Loucy (cell line): ENCODE results near the gene DACT1.

Source experiments
- H2AFZ ChIP-seq: fragments of 200-600 bp; sonication (generic); 2 replicates; pipeline ENCODE4 v1.6.0; 2016; ENCODE audit warnings: antibody characterized with exemption, mild to moderate bottlenecking, low read length, moderate library complexity
- H3F3A ChIP-seq: fragments of 200-600 bp; 2 replicates; pipeline ENCODE4 v1.6.0; 2016; ENCODE audit warnings: antibody characterized with exemption, low read depth, mild to moderate bottlenecking
- H3K27me3 ChIP-seq: fragments of 200-600 bp; sonication (generic); 2 replicates; pipeline ENCODE4 v1.6.1; 2014; ENCODE audit warnings: low read length, mild to moderate bottlenecking; ENCODE audit not compliant: insufficient read depth, poor library complexity, severe bottlenecking
- H3K36me3 ChIP-seq: fragments of 200-600 bp; sonication (generic); 2 replicates; pipeline ENCODE4 v1.6.1; 2016; ENCODE audit warnings: low read length; ENCODE audit not compliant: insufficient read depth
- H3K4me1 ChIP-seq: fragments of 200-600 bp; sonication (generic); 2 replicates; pipeline ENCODE4 v1.5.1; 2014; ENCODE audit warnings: low read length, mild to moderate bottlenecking; ENCODE audit not compliant: insufficient read depth, poor library complexity, severe bottlenecking
- H3K4me2 ChIP-seq: fragments of 200-600 bp; sonication (generic); 2 replicates; pipeline ENCODE4 v1.6.0; 2014; ENCODE audit warnings: antibody characterized with exemption, low read length, low read depth, mild to moderate bottlenecking; ENCODE audit not compliant: poor library complexity, severe bottlenecking
- H3K4me3 ChIP-seq: fragments of 200-600 bp; sonication (generic); 2 replicates; pipeline ENCODE4 v1.5.1; 2014; ENCODE audit warnings: low read length, mild to moderate bottlenecking, mixed read lengths; ENCODE audit not compliant: poor library complexity, severe bottlenecking
- H3K79me2 ChIP-seq: fragments of 200-600 bp; sonication (generic); 2 replicates; pipeline ENCODE4 v1.6.1; 2014; ENCODE audit warnings: low read length; ENCODE audit not compliant: insufficient read depth
- H3K9ac ChIP-seq: fragments of 200-600 bp; sonication (generic); 2 replicates; pipeline ENCODE4 v1.6.0; 2014; ENCODE audit warnings: mild to moderate bottlenecking, low read depth, low read length, moderate library complexity; ENCODE audit not compliant: poor library complexity, severe bottlenecking
- H3K9me2 ChIP-seq: fragments of 200-600 bp; sonication (generic); replicated peaks from 2 replicates; pipeline ENCODE4 v1.6.1; 2016; ENCODE audit warnings: low read depth, low read length, mixed read lengths
- H3K9me3 ChIP-seq: fragments of 200-600 bp; sonication (generic); 2 replicates; pipeline ENCODE4 v1.6.1; 2014; ENCODE audit warnings: mild to moderate bottlenecking, antibody characterized with exemption, low read length, low read depth; ENCODE audit not compliant: insufficient read depth
- H4K20me1 ChIP-seq: fragments of 200-600 bp; sonication (generic); 2 replicates; pipeline ENCODE4 v1.6.0; 2014; ENCODE audit warnings: antibody characterized with exemption, low read length, mild to moderate bottlenecking; ENCODE audit not compliant: insufficient read depth, poor library complexity, severe bottlenecking
- EZH2phosphoT487 ChIP-seq: fragments of 200-600 bp; IDR thresholded peaks from 2 replicates; pipeline ENCODE4 v1.6.1; 2018; ENCODE audit warnings: antibody characterized with exemption, mild to moderate bottlenecking, moderate library complexity, borderline replicate concordance
- TF ChIP-seq, protein P1 (sequence below): fragments of 200-600 bp; sonication (generic); conservative IDR thresholded peaks from 2 replicates; pipeline ENCODE4 v1.5.1; 2014; ENCODE audit warnings: mild to moderate bottlenecking, antibody characterized with exemption, low read length

Gene DACT1

DNA sequence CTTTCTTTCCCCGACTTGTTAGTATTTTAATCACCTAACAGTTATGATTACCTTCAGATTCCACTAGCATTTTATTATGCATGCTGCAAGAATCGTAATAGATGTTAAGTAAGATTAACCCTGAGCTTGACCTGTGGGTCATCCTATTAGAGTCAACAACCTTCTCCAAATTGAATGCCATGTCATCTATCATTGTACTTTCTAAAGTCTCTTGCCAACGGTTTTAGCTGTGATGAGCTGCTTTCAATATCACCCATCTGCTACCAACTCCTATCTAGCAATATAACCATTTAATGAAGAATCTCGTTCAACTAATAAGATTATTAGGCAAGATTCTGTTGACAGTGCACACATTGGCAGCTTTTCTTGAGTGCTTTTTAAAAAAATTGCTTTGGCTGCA is 33.7 kb downstream of the DACT1 start:
- H3K36me3 ChIP-seq: no peaks in the 10 kb centered on the region
- no peak overlapping the region for H3K4me3 ChIP-seq
- H3K27me3 ChIP-seq: no peaks in the 10 kb centered on the region
- H3K9me3 ChIP-seq: no peaks in the 10 kb centered on the region
- no peak overlapping the region for H3K9ac ChIP-seq
- no peaks in the 10 kb centered on the region for H3K9me2 ChIP-seq
- no peak for TF ChIP-seq EZH2phosphoT487
- TF ChIP-seq, protein P1, sequence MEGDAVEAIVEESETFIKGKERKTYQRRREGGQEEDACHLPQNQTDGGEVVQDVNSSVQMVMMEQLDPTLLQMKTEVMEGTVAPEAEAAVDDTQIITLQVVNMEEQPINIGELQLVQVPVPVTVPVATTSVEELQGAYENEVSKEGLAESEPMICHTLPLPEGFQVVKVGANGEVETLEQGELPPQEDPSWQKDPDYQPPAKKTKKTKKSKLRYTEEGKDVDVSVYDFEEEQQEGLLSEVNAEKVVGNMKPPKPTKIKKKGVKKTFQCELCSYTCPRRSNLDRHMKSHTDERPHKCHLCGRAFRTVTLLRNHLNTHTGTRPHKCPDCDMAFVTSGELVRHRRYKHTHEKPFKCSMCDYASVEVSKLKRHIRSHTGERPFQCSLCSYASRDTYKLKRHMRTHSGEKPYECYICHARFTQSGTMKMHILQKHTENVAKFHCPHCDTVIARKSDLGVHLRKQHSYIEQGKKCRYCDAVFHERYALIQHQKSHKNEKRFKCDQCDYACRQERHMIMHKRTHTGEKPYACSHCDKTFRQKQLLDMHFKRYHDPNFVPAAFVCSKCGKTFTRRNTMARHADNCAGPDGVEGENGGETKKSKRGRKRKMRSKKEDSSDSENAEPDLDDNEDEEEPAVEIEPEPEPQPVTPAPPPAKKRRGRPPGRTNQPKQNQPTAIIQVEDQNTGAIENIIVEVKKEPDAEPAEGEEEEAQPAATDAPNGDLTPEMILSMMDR: no peak
- H3K4me1 ChIP-seq: no peaks in the 10 kb centered on the region
- H3K4me2 ChIP-seq: no peak overlapping the region
- no peaks in the 10 kb centered on the region for H4K20me1 ChIP-seq
- H2AFZ ChIP-seq: no peak overlapping the region
- no peaks in the 10 kb centered on the region for H3K79me2 ChIP-seq
- no peaks in the 10 kb centered on the region for H3F3A ChIP-seq

DNA sequence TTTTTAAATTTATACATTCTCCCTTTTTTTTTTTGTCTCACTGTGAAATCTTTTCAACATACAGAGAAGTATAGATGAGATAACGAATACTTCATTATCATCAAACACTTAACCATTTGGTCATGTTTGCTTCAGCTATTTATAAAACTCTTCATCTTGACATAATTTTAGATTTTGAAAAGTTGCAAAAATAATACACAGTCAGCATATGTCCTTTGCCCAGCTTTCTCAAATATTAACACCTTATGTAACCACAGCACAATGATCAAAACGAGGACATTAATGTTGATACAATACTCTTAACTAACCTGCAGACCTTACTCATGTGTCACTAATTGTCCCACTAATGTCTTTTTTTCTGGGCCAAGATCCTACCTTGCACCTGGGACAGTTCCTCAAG is 36.0 kb downstream of the DACT1 start:
- no peaks in the 10 kb centered on the region for H4K20me1 ChIP-seq
- H3K36me3 ChIP-seq: no peaks in the 10 kb centered on the region
- no peaks in the 10 kb centered on the region for H3K79me2 ChIP-seq
- H3K27me3 ChIP-seq: no peaks in the 10 kb centered on the region
- TF ChIP-seq, protein P1: no peak
- no peak for TF ChIP-seq EZH2phosphoT487
- no peak overlapping the region for H3K4me3 ChIP-seq
- H3K9ac ChIP-seq: no peak overlapping the region
- H2AFZ ChIP-seq: no peak overlapping the region
- no peak overlapping the region for H3K4me2 ChIP-seq
- no peaks in the 10 kb centered on the region for H3K9me2 ChIP-seq
- H3F3A ChIP-seq: no peaks in the 10 kb centered on the region
- H3K4me1 ChIP-seq: no peaks in the 10 kb centered on the region
- H3K9me3 ChIP-seq: no peaks in the 10 kb centered on the region

DNA sequence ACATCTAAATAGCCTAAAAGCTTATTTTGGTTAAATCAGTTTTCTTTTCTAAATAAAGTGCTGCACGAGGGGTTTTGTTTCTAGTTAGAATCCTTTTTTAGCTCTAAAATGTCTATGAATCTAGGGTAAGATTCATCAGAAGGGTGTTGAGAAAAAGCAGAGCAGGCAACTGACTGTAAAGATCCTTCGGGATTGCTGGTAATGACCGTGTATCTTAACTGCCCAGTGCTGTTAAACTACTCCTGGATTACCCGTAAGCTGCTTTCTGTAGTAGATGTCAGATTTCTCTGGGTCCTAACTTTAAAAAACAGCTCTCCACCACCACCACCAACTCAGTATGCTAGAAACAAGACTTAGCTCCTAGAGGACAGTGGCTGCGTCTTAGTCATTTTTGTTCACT is 39.2 kb downstream of the DACT1 start:
- no peak overlapping the region for H3K4me3 ChIP-seq
- no peaks in the 10 kb centered on the region for H3K36me3 ChIP-seq
- H3K4me2 ChIP-seq: no peak overlapping the region
- no peaks in the 10 kb centered on the region for H3K27me3 ChIP-seq
- no peak overlapping the region for H3K9ac ChIP-seq
- no peak overlapping the region for H2AFZ ChIP-seq
- H3F3A ChIP-seq: no peaks in the 10 kb centered on the region
- H4K20me1 ChIP-seq: no peaks in the 10 kb centered on the region
- no peaks in the 10 kb centered on the region for H3K9me3 ChIP-seq
- no peaks in the 10 kb centered on the region for H3K79me2 ChIP-seq
- H3K4me1 ChIP-seq: no peaks in the 10 kb centered on the region
- H3K9me2 ChIP-seq: no peaks in the 10 kb centered on the region
- TF ChIP-seq EZH2phosphoT487: no peak
- TF ChIP-seq, protein P1: no peak
